Astrocyte (in vitro differentiated cells and primary cell): ENCODE measurements around the gene IRX3.
"Not testable (repeated sequence)": the region's sequence is repeated elsewhere in the genome, so short reads cannot be mapped to it uniquely, and the experiment has no call there.

Source experiments
- EZH2 ChIP-seq: IDR thresholded peaks from 2 replicates; pipeline ENCODE4 v1.6.1; 2012; ENCODE audit warnings: mild to moderate bottlenecking, low read length, inconsistent platforms; ENCODE audit not compliant: insufficient read depth
- TF ChIP-seq, protein P1 (sequence below): IDR thresholded peaks from 2 replicates; pipeline ENCODE4 v1.5.1; 2011; ENCODE audit warnings: low read depth, mild to moderate bottlenecking, inconsistent platforms, low read length, moderate library complexity; ENCODE audit not compliant: insufficient read depth

DNA sequence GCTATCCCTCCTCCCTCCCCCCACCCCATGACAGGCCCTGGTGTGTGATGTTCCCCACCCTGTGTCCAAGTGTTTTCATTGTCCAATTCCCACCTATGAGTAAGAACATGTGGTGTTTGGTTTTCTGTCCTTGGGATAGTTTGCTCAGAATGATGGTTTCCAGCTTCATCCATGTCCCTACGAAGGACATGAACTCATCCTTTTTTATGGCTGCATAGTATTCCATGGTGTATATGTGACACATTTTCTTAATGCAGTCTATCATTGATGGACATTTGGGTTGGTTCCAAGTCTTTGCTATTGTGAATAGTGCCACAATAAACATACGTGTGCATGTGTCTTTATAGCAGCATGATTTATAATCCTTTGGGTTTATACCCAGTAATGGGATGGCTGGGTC is 38.9 kb downstream of the IRX3 start:
- TF ChIP-seq, protein P1, sequence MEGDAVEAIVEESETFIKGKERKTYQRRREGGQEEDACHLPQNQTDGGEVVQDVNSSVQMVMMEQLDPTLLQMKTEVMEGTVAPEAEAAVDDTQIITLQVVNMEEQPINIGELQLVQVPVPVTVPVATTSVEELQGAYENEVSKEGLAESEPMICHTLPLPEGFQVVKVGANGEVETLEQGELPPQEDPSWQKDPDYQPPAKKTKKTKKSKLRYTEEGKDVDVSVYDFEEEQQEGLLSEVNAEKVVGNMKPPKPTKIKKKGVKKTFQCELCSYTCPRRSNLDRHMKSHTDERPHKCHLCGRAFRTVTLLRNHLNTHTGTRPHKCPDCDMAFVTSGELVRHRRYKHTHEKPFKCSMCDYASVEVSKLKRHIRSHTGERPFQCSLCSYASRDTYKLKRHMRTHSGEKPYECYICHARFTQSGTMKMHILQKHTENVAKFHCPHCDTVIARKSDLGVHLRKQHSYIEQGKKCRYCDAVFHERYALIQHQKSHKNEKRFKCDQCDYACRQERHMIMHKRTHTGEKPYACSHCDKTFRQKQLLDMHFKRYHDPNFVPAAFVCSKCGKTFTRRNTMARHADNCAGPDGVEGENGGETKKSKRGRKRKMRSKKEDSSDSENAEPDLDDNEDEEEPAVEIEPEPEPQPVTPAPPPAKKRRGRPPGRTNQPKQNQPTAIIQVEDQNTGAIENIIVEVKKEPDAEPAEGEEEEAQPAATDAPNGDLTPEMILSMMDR = not testable (repeated sequence)
- TF ChIP-seq EZH2 = not testable (repeated sequence)
